T-helper 9 cell (primary cell): Measurements from ENCODE around the gene RBM20.

ENCODE experiments used
- DNase-seq: peaks from one replicate; pipeline ENCODE4 v3.0.0-alpha.2; 2020

The RBM20 gene

DNA sequence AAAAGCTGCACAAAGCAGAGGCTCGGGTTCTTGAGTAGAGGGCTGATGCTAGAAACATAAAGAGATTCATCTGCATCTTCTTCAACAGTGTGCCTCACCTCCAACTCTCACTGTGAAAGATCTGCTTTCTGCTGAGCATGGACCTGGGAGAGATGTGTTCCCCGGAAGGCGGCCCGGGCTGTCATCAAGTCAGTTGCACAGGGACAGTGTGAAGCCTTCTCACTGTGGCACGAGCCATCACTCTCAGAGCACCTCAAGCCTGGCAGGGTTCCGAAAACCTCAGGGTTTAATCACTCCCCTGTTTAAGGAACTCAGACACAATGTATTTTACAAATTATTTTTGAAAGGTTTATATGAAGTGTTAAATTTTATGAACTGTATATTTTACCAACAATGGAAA is 98.7 kb downstream of the RBM20 start:
- DNase-seq, result no peak

DNA sequence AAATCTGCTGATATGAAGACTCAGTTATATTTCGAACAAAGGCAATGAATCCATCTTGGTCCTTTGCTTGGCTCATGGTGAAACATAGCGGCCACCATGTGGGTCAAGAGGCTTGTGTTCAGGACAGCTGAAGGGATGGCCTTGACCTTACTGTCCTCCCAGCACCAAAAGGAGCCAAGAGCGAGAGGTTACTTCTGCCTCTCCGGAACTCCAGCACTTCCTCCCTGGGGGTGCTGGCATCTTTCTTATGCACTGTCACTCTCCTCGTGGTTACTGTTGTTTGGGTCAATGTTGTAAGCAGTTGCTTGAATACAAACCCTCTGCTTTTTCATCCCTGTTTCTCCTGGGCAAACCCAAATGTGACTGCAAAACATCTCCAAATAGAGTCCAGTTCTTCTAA is 100.6 kb downstream of the RBM20 start:
- DNase-seq, result no peak

DNA sequence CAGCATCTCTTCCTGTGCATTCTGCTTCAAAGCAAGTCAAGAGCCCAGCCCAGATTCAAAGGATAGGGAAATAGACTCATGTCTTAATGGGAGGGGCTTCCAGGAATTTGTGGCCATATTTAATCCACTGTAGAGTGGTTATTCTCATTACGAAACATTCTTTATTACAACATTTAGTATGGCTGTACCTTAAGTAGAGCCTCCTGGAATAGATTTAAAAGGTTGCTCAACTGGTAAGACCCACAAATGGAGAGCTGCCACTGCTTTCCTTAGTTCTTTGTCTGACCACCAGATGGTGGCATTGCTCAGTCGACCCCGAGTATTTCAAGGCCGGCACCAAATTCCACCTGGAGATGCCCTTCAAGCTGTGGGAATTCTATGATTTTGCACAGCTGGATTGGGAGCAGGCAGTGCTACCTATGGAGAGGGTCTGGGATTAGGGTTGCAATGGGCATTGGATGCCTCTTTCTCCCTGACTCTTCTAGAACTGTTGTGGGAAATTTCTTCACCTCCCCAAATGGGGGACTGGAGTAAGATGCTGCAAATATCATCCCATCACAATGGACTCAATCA is 102.2 kb downstream of the RBM20 start:
- DNase-seq, result peak; percentile 29

DNA sequence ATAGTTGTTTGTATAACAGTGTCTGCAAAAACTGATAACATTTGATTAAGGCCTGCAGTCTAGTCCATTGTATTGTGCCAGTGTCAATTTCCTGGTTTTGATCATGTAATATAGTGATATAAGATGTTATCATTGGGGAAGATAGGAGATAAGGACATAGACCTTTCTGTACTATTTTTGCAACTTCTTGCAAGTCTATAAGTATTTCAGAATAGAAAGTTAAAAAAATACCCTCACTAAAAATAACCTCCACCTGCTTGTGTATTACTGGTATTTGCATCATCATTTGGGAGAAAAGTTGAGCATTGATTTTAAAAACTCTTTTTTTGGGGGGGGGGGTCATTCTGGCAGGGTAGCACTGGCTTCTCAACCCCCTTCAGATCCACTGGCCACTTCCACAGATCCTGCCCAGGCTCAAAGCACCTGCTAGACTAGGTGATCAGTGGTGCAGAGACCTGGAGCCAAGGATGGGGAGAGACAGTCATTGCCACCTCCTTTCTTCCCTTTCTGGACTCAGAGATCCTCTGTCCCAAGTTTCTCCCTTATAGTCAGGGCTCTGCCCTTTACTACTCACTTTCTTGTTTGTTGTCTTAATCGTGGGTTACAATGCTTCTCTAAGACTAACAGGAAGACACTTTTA is 103.0 kb downstream of the RBM20 start:
- no peak for DNase-seq

DNA sequence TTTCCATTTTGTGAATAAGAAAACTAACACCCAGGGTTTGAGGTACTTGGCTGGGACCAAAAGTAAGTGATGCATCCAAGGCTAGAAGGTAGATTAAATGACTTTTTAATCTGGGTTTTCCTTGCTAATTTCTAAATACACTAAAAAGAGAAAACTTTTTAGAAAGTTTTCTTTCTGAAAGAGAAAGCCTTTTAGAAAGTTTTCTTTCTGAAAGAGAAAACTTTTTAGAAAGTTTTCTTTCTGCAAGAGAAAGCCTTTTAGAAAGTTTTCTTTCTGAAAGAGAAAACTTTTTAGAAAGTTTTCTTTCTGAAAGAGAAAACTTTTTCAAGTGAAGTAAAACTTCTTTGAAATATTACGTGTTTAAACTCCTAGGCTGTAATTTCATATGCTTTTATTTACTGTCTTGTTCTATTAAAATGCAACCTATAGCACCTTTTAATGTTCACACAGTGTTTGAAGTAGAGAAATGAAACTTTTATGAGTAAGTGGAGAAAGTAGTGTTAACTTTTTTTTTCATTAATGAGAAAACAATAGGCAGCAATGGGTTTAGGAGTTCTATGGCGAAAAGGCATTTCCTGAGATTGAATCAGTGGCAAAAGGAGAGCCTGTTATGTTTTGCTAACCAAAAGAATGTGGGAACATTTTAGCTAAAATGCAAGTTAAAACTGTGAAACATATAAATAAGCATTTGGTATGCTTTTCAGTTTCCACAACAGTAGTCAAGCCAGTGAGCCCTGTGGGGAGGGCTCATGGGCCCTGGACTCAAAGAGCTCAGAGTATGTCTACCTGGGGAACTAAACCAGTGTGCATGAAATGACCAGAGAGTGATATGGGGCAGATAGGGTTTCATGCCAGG is 103.7 kb downstream of the RBM20 start:
- DNase-seq, result no peak

DNA sequence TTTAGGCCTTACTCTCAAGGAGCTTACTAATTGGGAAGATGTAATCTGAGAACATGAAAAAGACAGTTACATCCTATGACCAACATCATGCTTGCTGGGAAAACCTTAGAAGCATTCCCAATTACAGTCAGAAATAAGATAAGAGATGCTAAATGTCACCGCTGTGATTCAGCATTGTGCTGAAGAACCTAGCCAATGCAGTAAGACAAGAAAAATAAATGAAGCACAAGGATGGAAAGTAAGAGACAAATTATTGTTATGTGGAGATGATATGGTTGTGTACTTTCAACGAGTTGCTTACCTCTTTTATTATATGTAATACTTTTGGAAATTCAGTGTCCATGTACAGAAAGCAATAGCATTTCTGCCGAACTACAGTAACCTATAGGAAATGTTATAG is 104.8 kb downstream of the RBM20 start:
- DNase-seq, result no peak

DNA sequence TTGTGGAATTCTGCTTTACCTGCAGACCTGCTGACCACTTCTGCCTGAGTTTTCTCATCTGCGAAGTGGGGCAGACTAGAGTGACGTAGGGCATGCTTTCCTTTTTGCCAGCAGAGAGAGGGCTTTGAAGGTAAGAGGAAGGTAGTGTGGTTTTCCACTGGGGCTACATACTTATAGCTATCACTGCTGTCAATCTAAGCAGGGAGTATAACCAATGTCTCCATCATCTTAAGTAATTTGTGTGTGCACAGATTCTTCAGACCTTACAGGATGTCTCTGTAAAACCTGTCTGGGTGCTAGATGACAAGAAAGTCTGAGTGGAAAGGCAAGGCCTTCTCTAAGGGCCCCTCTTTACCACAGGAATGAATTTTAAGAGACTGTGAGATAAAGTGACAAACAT is 106.8 kb downstream of the RBM20 start:
- peak; percentile 5 for DNase-seq

DNA sequence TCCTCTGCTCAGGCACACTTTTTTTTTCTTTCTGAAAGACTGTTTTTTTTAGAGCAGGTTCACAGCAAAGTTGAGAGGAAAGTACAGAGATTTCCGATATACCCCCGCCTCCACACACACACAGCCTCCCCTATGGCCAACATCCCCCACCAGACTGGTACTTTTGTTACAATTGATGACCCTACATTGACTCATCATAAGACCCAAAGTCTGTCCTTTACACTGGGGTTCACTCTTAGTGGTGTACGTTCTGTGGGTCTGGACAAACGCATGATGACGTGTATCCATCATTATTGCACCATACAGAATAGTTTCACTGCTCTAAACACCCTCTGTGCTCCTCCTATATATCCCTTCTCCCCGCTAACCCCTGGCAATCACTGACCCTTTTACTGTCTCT is 107.7 kb downstream of the RBM20 start:
- DNase-seq, result no peak

DNA sequence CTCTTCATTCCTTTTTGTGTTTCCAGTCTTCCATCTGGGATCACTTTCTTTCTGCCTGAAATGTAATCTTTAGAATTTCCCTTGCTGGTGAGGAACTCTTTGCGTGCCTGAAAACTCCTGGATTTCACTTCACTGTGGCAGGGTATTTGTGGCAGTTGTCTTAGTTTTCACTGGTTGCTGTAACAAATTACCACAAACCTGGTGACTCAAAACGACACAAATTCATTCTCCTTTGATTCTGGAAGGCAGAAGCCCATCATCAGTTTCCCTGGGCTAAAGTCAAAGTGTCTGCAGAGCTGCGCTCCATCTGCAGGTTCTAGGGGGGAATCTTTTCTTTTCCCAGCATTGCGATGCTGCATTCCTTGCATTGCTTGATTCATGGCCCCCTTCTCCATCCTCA is 109.3 kb downstream of the RBM20 start:
- no peak for DNase-seq

DNA sequence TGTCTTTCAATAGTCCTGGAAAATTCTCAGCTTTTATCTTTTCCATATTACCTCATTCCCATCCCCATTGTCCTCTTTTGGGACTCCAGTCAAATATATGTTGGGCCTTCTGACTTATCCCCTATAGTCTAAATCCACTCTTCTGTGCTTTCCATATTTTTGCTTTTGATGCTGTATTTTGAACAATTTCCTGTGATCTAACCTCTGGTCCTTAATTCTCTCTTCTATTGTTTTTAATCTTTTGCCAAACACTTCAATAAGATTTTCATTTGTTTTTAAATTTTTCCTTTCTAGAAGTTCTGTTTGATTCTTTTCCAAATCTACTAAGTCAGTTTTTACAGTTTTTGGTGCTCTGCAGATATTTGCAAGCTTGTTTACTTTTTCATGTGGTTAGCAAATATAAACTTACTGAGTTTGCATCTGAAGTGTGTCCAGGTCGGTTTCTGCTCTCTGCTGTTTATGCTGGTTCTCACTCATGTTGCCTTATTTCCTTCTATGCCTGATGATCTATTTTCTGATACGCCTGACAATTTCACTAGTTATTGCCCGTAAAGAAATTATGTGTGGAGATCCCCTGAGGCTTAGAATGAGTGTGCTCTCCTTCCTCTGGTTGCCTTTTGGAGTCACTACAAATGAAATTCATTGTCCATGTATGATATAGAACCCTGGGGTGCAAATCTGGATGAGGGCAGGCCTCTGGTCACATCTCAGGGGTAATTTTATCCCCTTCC is 110.4 kb downstream of the RBM20 start:
- DNase-seq, result no peak

DNA sequence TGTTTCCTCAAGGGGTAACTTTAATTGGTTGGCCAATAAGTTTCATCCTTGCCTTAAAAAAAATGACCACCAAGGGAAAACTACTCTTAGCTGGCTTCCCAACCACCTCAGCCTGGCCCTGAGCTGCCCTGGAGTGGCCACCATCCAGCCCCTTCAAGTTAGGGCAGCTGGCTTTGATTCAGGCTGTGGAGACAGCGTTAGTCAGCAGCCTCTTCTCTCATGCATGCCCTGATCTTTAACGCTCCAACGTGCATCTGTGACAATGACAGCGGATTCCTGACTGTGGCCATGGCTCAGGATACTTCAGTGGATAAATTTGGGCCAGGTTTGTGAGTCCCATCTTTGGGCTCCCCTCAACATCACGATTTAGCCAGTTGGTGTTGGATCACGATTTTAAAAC is 111.6 kb downstream of the RBM20 start:
- no peak for DNase-seq

DNA sequence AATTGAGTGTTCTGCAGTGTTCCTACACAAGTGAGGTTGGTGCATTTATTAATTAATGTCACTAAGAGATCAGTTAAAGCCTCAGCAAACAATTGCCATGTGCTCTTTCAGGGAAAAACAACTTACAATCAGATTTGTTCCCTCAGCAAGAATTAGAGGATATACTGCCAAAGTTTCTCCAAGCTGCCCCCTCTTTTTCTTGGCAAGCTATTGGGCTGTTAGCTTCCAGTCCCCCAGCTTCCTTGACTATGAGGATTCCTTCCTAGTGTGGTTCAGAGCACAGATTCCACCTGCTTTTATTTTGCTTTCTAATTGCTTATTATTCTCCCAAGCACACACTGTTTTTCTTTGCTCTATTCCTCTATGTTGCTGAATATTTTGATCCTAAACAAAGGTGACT is 112.7 kb downstream of the RBM20 start:
- DNase-seq, result no peak

DNA sequence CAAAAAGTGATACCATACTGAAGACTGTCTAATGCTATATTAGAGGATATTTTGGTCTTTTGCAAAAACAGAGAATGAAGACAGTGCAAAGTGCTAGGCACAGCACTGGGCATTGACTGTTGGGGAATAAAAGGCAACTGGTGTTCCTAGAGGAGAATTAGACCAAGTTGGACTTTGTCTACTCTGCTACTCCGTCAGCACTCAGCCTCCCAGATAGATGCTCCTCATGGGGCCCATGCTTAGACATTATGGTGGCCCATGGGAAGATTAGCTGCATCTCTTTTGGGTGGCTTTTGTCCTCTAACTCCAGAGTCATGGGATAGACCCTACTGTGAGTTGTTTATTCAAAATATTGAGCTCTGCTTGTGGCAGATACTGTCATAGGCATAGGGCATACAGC is 113.5 kb downstream of the RBM20 start:
- no peak for DNase-seq

DNA sequence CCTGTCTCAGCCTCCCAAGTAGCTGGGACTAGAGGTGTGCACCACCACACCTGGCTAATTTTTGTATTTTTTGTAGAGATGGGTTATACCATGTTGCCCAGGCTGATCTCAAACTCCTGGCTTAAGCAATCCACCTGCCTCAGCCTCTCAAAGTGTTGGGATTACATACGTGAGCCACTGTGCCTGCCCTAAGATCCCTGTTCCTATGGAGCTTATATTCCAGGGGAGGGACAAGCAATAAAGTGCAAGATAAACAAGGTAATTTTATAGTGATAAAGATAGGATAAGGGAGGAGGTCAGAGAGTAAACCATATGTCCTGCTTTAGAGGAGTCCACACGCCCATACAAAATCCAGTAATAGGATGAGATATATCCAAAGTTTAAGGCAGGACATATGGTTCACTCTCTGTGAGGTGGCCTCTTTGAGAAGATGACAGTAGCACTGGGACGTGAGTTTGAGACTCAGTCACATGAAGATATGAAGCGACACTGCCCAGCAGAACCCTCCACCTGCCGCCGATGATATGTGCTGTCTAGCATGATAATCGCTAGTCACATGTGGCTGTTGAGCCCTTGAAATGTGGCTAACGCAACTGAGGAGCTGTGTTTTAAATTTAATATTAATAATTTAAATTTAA is 114.1 kb downstream of the RBM20 start:
- no peak for DNase-seq

DNA sequence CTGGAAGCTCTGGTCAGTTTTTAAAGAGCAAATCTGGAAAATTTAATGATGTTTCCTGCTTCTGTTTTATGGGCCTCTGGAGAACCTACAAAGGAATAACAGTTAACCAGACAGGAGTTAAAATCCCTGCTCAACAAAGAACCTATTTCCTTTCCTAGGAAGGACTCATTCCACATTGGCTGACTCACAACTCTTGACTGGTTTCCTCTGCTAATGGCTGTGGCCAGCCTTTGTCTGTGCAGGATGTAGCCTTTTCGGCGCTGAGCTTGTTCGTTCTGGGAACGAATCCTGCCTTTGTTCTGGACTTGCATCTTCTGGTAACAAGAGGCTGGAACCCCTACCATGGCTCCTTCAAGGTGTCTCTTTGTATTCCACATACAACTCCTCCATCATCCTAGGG is 114.8 kb downstream of the RBM20 start:
- no peak for DNase-seq

DNA sequence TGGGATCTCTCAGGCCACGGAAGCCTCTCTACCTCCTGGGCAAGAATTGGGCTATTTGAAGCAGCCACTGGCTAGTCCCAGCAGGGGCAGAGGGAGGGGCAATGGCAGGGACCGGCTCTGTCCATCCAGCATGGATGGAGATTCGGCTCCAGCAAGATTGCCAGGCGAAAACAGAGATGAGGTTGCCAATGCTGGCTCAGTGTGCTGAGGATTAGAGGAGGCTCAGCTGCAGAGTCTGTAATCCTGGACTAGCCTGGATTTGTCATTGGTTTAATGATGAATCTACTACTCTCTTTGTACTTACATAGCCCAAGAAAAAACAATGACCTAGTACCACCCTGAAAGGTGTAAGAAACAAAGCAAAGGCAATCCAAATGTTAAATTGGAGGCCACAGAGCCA is 115.4 kb downstream of the RBM20 start:
- DNase-seq, result no peak

DNA sequence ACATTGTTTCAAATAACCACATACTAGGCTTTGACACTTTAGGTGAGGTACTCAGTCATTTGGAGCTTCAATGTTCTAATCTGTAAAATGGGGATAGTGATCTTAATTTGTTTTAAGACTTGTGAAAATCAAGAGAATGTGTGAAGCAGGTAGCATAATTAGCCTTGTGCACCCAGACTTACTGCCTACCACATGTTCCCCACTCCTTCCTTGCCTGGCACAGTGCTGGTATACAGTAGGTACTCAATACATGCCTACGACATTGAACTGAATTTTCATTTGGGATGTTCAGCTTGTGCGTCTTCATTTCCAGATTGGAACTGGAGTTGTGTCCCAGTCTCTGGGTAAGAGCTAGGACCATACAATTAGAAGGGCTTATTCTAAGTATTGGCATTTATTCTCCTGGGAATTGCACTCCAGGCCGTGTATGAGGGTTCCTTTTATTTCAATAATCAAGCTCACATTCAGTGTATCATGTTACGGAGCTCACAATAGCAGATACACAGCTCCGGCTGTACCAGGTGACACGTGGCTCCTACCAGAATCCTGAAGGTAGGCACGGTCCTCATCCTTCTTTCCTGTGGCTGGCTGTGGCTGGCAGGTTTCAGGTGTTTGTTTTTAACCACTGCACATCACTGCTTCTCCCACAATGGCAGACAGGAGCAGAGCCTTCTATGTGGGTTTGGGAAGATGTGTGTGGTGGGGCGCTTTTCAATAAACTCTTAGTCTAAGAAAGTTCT is 118.1 kb downstream of the RBM20 start:
- no peak for DNase-seq

DNA sequence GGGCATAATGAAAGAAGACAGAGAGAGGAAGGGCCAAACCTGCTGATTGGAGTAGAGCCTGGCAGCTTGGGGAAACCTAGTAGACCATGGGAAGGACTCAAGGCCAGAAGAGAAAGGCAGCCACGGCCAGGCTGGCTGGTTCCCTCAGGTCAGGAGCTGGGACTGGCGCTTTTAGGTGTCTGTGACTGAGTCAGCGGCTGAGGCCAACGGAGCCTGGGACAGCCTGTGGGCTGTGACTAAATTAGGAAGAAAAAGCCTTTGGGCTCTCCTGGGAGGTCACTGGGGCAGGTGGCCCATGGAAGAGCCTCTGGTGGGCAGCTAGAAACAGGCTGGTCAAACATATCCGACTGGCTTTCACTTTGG is 118.7 kb downstream of the RBM20 start:
- no peak for DNase-seq

DNA sequence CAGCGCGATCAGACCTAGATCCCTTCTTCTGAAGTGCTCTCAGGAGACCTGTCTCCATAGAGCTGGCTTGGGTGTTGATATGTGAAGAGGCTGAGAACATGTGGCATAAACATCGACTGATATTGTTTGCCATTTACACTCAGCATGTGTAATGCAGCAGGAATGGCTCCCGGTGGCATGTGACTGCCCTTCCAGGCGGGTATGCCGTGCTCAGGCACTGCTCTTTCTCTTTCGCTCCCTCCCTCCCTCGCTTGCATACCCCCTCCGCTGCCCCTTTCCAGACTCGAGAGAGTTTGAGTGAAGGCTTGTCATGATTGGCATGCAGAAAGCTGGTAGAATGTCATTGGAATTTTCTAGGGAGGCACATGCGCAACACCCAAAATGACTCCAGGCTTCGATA is 120.2 kb downstream of the RBM20 start:
- no peak for DNase-seq

DNA sequence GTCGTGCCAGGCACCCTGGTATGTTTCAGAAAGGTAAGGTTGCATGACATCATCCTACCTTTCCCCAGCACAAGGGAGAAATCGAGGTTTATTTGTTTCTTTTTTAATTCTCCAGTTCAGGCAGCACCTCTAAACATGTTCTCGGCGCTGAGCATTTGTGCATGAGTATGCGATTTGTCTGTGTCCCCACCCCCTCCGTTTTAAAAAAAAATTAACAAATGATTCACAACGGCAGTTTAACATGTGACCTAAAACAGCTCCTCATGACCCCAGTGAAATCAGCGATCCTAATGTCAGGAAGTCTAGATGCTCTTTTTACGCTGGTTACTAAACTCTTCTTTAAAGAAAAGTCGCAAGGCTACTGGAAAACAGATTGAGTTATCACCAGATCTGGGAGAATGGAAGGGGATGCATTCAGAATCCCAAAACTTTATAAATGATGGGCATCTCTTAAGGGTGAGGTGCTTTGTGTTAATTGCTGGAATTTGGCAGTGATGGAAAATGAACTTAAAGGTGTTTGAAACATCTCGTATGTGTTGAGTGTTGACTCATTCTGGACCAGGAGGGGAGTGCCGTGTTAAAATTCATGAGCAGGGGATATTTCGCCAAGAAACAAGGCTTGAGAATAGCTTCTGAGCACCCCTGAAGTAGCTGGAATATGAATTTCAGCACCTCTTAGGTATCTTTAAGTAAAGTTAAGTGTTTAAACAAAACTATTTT is 120.8 kb downstream of the RBM20 start:
- no peak for DNase-seq

DNA sequence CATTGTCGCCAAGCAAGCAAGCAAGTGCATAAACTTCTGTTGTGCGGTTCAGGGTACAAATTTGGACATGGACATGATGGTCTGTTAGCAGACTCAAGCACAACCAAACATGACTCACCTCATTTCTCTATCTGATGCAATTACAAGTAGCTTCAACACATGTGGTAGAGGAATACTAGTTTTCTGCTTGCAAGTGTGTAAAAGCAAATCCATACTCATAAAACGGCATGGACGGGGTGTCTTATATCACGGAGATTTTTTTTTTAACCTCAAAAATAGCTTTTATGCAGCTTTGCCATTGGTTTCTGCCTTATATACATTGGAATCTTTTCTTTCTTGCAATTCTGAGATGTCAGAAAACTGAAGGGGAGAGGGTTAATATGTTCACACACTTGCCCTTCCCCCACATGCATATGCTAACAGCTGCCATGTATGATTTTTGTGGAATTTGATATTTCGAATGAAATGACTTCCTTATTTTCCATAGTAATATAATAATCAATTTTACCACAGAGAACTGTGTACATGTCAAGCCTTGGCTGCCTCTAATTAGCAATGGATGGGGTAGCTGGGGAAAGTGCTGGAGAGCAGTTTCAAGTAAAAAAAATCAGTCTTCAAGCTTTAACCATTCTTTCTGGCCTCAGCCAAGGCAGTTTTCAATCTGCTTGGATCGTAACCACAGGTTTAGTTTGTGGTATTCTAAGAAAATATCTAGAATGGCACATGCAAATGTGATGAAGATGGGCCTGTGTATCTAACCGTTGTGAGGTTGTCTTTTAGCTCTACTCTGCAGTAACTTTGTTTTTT is 121.6 kb downstream of the RBM20 start:
- no peak for DNase-seq
